HUES48 (cell line): ENCODE results near the gene CDT1.

Source experiments
- H3K27ac ChIP-seq: one replicate; pipeline ENCODE4 v1.7.0; 2013; ENCODE audit warnings: low read depth, low read length, inconsistent platforms
- H3K27me3 ChIP-seq: 2 replicates; pipeline ENCODE4 v1.6.1; 2013; ENCODE audit warnings: mild to moderate bottlenecking, low read length; ENCODE audit not compliant: control insufficient read depth, insufficient read depth
- H3K36me3 ChIP-seq: 2 replicates; pipeline ENCODE4 v1.6.1; 2013; ENCODE audit warnings: low read length; ENCODE audit not compliant: control insufficient read depth, insufficient read depth
- H3K4me1 ChIP-seq: 2 replicates; pipeline ENCODE4 v1.6.1; 2013; ENCODE audit warnings: mild to moderate bottlenecking, low read length; ENCODE audit not compliant: control insufficient read depth, insufficient read depth
- H3K4me3 ChIP-seq: 2 replicates; pipeline ENCODE4 v1.5.1; 2013; ENCODE audit warnings: mild to moderate bottlenecking, low read depth, low read length
- H3K9ac ChIP-seq: 2 replicates; pipeline ENCODE4 v1.6.1; 2013; ENCODE audit warnings: mild to moderate bottlenecking, low read depth, low read length, moderate library complexity
- H3K9me3 ChIP-seq: 2 replicates; pipeline ENCODE4 v1.6.1; 2013; ENCODE audit warnings: low read length; ENCODE audit not compliant: control insufficient read depth, insufficient read depth

Gene CDT1

GRCh38 chr16:88798073-88798472 lies 5.5 kb upstream of the CDT1 start:
- H3K36me3 ChIP-seq: 0 out of 2 replicates have a peak, but pooled peaks cover 3% of the 10 kb centered on the region
- H3K4me1 ChIP-seq: 0 out of 2 replicates have a peak, but pooled peaks cover 3% of the 10 kb centered on the region
- H3K27me3 ChIP-seq: no peaks in the 10 kb centered on the region
- no peak overlapping the region for H3K27ac ChIP-seq
- no peaks in the 10 kb centered on the region for H3K9me3 ChIP-seq
- H3K4me3 ChIP-seq: no peak overlapping the region
- no peak overlapping the region for H3K9ac ChIP-seq

GRCh38 chr16:88798772-88799455 lies 4.7 kb upstream of the CDT1 start:
- no peaks in the 10 kb centered on the region for H3K27me3 ChIP-seq
- no peaks in the 10 kb centered on the region for H3K9me3 ChIP-seq
- 0 out of 2 replicates have a peak, but pooled peaks cover 3% of the 10 kb centered on the region for H3K36me3 ChIP-seq
- H3K4me1 ChIP-seq: 0 out of 2 replicates have a peak, but pooled peaks cover 3% of the 10 kb centered on the region
- no peak overlapping the region for H3K9ac ChIP-seq
- H3K27ac ChIP-seq: no peak overlapping the region
- no peak overlapping the region for H3K4me3 ChIP-seq

GRCh38 chr16:88799569-88800276 lies 3.9 kb upstream of the CDT1 start:
- Histone ChIP-seq H3K9me3 (no peaks in the 10 kb centered on the region), H3K9ac (no peak overlapping the region), H3K36me3 (peaks cover 6% of the 10 kb centered on the region; the same call in 1 of the 2 replicates), H3K27ac (no peak overlapping the region), H3K27me3 (no peaks in the 10 kb centered on the region), H3K4me3 (no peak overlapping the region), H3K4me1 (0 out of 2 replicates have a peak, but pooled peaks cover 3% of the 10 kb centered on the region)

- Histone ChIP-seq H3K9me3 (no peaks in the 10 kb centered on the region), H3K9ac (no peak overlapping the region), H3K27me3 (no peaks in the 10 kb centered on the region), H3K4me3 (no peak overlapping the region), H3K4me1 (0 out of 2 replicates have a peak, but pooled peaks cover 3% of the 10 kb centered on the region), H3K27ac (no peak overlapping the region), H3K36me3 (peaks cover 11% of the 10 kb centered on the region)
These were observed 3.4 kb upstream of the CDT1 start for GRCh38 chr16:88800277-88800592.

- Histone ChIP-seq H3K4me3 (peak overlapping the region; percentile 85), H3K9me3 (no peaks in the 10 kb centered on the region), H3K27ac (peak overlapping the region; percentile 78), H3K4me1 (0 out of 2 replicates have a peak, but pooled peaks cover 3% of the 10 kb centered on the region), H3K9ac (peak overlapping the region; percentile 86), H3K36me3 (peaks cover 50% of the 10 kb centered on the region), H3K27me3 (no peaks in the 10 kb centered on the region)
These were observed 573 bp downstream of the CDT1 start for GRCh38 chr16:88804173-88804551.

GRCh38 chr16:88804552-88805339 lies 1.2 kb downstream of the CDT1 start:
- peak overlapping the region; percentile 86 for H3K9ac ChIP-seq
- H3K27ac ChIP-seq: peak overlapping the region; percentile 78
- H3K36me3 ChIP-seq: peaks cover 56% of the 10 kb centered on the region
- no peaks in the 10 kb centered on the region for H3K27me3 ChIP-seq
- peak overlapping the region; percentile 85 for H3K4me3 ChIP-seq
- H3K4me1 ChIP-seq: 0 out of 2 replicates have a peak, but pooled peaks cover 3% of the 10 kb centered on the region
- H3K9me3 ChIP-seq: no peaks in the 10 kb centered on the region

GRCh38 chr16:88805340-88805715 lies 1.7 kb downstream of the CDT1 start:
- no peaks in the 10 kb centered on the region for H3K27me3 ChIP-seq
- H3K4me3 ChIP-seq: 0 out of 2 replicates have a peak overlapping the region, but pooled peaks have one; percentile 85
- peak overlapping the region; percentile 12 for H3K27ac ChIP-seq
- H3K4me1 ChIP-seq: 0 out of 2 replicates have a peak, but pooled peaks cover 5% of the 10 kb centered on the region
- no peak overlapping the region for H3K9ac ChIP-seq
- no peaks in the 10 kb centered on the region for H3K9me3 ChIP-seq
- peaks cover 62% of the 10 kb centered on the region for H3K36me3 ChIP-seq

- Histone ChIP-seq H3K4me3 (no peak overlapping the region), H3K9ac (no peak overlapping the region), H3K27ac (peak overlapping the region; percentile 10), H3K9me3 (no peaks in the 10 kb centered on the region), H3K27me3 (no peaks in the 10 kb centered on the region), H3K36me3 (peaks cover 66% of the 10 kb centered on the region), H3K4me1 (0 out of 2 replicates have a peak, but pooled peaks cover 10% of the 10 kb centered on the region)
These were observed 2.4 kb downstream of the CDT1 start for GRCh38 chr16:88805887-88806393.

GRCh38 chr16:88806491-88807111 lies 3.0 kb downstream of the CDT1 start:
- H3K4me1 ChIP-seq: 0 out of 2 replicates have a peak, but pooled peaks cover 10% of the 10 kb centered on the region
- H3K27me3 ChIP-seq: no peaks in the 10 kb centered on the region
- H3K27ac ChIP-seq: no peak overlapping the region
- H3K9me3 ChIP-seq: no peaks in the 10 kb centered on the region
- H3K4me3 ChIP-seq: no peak overlapping the region
- H3K9ac ChIP-seq: no peak overlapping the region
- H3K36me3 ChIP-seq: peaks cover 63% of the 10 kb centered on the region

- H3K4me3 ChIP-seq: no peak overlapping the region
- H3K4me1 ChIP-seq: 0 out of 2 replicates have a peak, but pooled peaks cover 7% of the 10 kb centered on the region
- no peak overlapping the region for H3K27ac ChIP-seq
- no peaks in the 10 kb centered on the region for H3K9me3 ChIP-seq
- no peak overlapping the region for H3K9ac ChIP-seq
- H3K36me3 ChIP-seq: peaks cover 63% of the 10 kb centered on the region
- no peaks in the 10 kb centered on the region for H3K27me3 ChIP-seq
These were observed 3.6 kb downstream of the CDT1 start for GRCh38 chr16:88807142-88807625.
